K562 (cell line): ENCODE measurements around the gene DNAH10. TPM values are rescaled to one million over a fixed set of nuclear protein-coding genes. Genes with fewer than 3 reads are reported as not detected.

Experiments
- ATAC-seq: fragments of 200-7000 bp; cut with Tn5 transposase; 3 replicates; pipeline ENCODE4 v1.9.1; 2020; ENCODE audit warnings: moderate library complexity
- BruUV-seq: library from RNA; stranded (reverse); fragments of 400-500 nt; replicated peaks from 2 replicates; lab custom pipeline; 2021; lab: Mats Ljungman, UMichigan
- CTCF ChIA-PET: fragments of 300-600 bp; formaldehyde crosslinking; extraction: SDS; loops from one replicate; lab custom pipeline; 2021; ENCODE audit warnings: low intra/inter-chr PET ratio; lab: Yijun Ruan, JAX
- POLR2A ChIA-PET: fragments of 300-600, 350-650 bp; sonication (Branson Sonifier 250); formaldehyde crosslinking; extraction: SDS; loops from one replicate; lab custom pipeline; 2021; ENCODE audit warnings: antibody characterized with exemption, inconsistent platforms; lab: Yijun Ruan, JAX
- DNase-seq, 4 experiments: peaks; one replicate each; pipeline versions ENCODE4 v3.0.0 to v3.0.0-alpha.2; 2011 to 2018; ENCODE audit warnings: low spot score in 3 of 4, mixed read lengths in 3 of 4; ENCODE audit errors: extremely low read depth in 1 of 4
- FAIRE-seq: peaks from 2 replicates; lab custom pipeline; 2011; peaks lifted over from hg19 to GRCh38; lab: Jason Lieb, UNC
- H2AFZ ChIP-seq: 2 replicates; pipeline ENCODE4 v1.6.0; 2011; ENCODE audit warnings: low read depth, low read length, control low read depth, inconsistent platforms
- H3K27ac ChIP-seq: fragments of 200-600 bp; 3 replicates; pipeline ENCODE4 v1.8.0; 2011; ENCODE audit warnings: low read depth, mild to moderate bottlenecking, control low read depth, inconsistent platforms, low read length, moderate library complexity, mixed read lengths; ENCODE audit errors: extremely low read depth
- H3K27me3 ChIP-seq, 2 experiments: fragments of 300-600 bp in 1 of 2; 2 replicates in 1 of 2; 3 replicates in 1 of 2; pipeline versions ENCODE4 v1.6.0 to v1.8.0; 2011; ENCODE audit warnings: inconsistent platforms in 2 of 2, low read length in 2 of 2, mild to moderate bottlenecking in 1 of 2, mixed read lengths in 1 of 2, moderate library complexity in 1 of 2; ENCODE audit not compliant: control insufficient read depth in 2 of 2, insufficient read depth in 2 of 2
- H3K36me3 ChIP-seq: fragments of 300-600 bp; 3 replicates; pipeline ENCODE4 v1.8.0; 2011; ENCODE audit warnings: mild to moderate bottlenecking, low read length, inconsistent platforms; ENCODE audit not compliant: control insufficient read depth, insufficient read depth
- H3K4me1 ChIP-seq, 2 experiments: fragments of 200-600 bp in 1 of 2; replicated peaks in 1 of 2; 2 replicates in 1 of 2; 3 replicates in 1 of 2; pipeline versions ENCODE4 v1.5.1 to v1.8.0; 2011; ENCODE audit warnings: inconsistent platforms in 2 of 2, low read length in 2 of 2, mild to moderate bottlenecking in 1 of 2, mixed read lengths in 1 of 2, moderate library complexity in 1 of 2; ENCODE audit not compliant: control insufficient read depth in 2 of 2, insufficient read depth in 2 of 2
- H3K4me2 ChIP-seq: 2 replicates; pipeline ENCODE4 v1.6.1; 2011; ENCODE audit warnings: low read length, control low read depth, inconsistent platforms, mixed read lengths; ENCODE audit not compliant: insufficient read depth
- H3K4me3 ChIP-seq: fragments of 200-600 bp; sonication (generic), shearing (Covaris generic); 2 replicates; pipeline ENCODE4 v1.5.1; 2016; ENCODE audit warnings: control low read depth, inconsistent platforms
- H3K79me2 ChIP-seq: fragments of 200-600 bp; 3 replicates; pipeline ENCODE4 v1.8.0; 2011; ENCODE audit warnings: low read length, inconsistent platforms; ENCODE audit not compliant: control insufficient read depth, insufficient read depth
- H3K9ac ChIP-seq, 2 experiments: 2 replicates each; pipeline versions ENCODE4 v1.6.0 to v1.6.1; 2011; ENCODE audit warnings: low read depth in 2 of 2, low read length in 2 of 2, control low read depth in 1 of 2, inconsistent platforms in 1 of 2, mild to moderate bottlenecking in 1 of 2, mixed read lengths in 1 of 2; ENCODE audit not compliant: insufficient read depth in 1 of 2
- H3K9me1 ChIP-seq: one replicate; pipeline ENCODE4 v1.6.0; 2011; ENCODE audit warnings: inconsistent platforms, mild to moderate bottlenecking, low read length, moderate library complexity; ENCODE audit not compliant: control insufficient read depth, insufficient read depth
- H3K9me3 ChIP-seq: replicated peaks from 2 replicates; pipeline ENCODE4 v1.5.1; 2011; ENCODE audit warnings: low read depth, low read length, inconsistent platforms; ENCODE audit not compliant: control insufficient read depth, insufficient read depth
- H4K20me1 ChIP-seq: replicated peaks from 2 replicates; pipeline ENCODE4 v1.6.1; 2011; ENCODE audit warnings: low read length, inconsistent platforms, mixed read lengths; ENCODE audit not compliant: control insufficient read depth, insufficient read depth
- DACH1 ChIP-seq: fragments of 450-650 bp; IDR thresholded peaks from 2 replicates; pipeline ENCODE4 v1.6.1; 2018; ENCODE audit not compliant: partially characterized antibody
- DNMT1 ChIP-seq: fragments of 450-650 bp; IDR thresholded peaks from 2 replicates; pipeline ENCODE4 v1.6.1; 2016; ENCODE audit warnings: antibody characterized with exemption, mild to moderate bottlenecking
- FIP1L1 ChIP-seq: fragments of 200-400 bp; formaldehyde crosslinking; IDR thresholded peaks from 2 replicates; pipeline ENCODE4 v1.6.1; 2018; ENCODE audit warnings: mild to moderate bottlenecking, low read depth, low read length; ENCODE audit not compliant: poor library complexity, severe bottlenecking
- FOXJ3 ChIP-seq: sonication (generic); formaldehyde crosslinking; IDR thresholded peaks from 2 replicates; pipeline ENCODE4 v1.4.0; 2020; ENCODE audit warnings: mild to moderate bottlenecking, missing genetic modification reagents
- HMGN3 ChIP-seq: IDR thresholded peaks from 2 replicates; pipeline ENCODE4 v1.6.1; 2011; ENCODE audit warnings: borderline replicate concordance, low read depth, mild to moderate bottlenecking, mixed read lengths, low read length; ENCODE audit not compliant: insufficient read length; ENCODE audit errors: extremely low read depth
- HNRNPUL1 ChIP-seq: fragments of 200-400 bp; formaldehyde crosslinking; IDR thresholded peaks from 2 replicates; pipeline ENCODE4 v1.6.1; 2017; ENCODE audit warnings: low read length
- MEF2A ChIP-seq: IDR thresholded peaks from 2 replicates; pipeline ENCODE4 v1.6.1; 2011; ENCODE audit warnings: low read depth, mild to moderate bottlenecking, low read length, moderate library complexity; ENCODE audit not compliant: control insufficient read depth
- SPI1 ChIP-seq: IDR thresholded peaks from 2 replicates; pipeline ENCODE4 v1.6.1; 2011; ENCODE audit warnings: low read depth, low read length, control low read depth, borderline replicate concordance
- TARDBP ChIP-seq: fragments of 450-650 bp; IDR thresholded peaks from 2 replicates; pipeline ENCODE4 v1.6.1; 2016
- TEAD1 ChIP-seq, 2 experiments: fragments of 450-650 bp in 1 of 2; sonication (generic) in 1 of 2; formaldehyde crosslinking; IDR thresholded peaks; 2 replicates each; pipeline versions ENCODE4 v1.4.0 to v1.8.0; 2020 to 2022; ENCODE audit warnings: mild to moderate bottlenecking in 2 of 2, missing genetic modification reagents in 1 of 2
- ZFPM2 ChIP-seq: fragments of 250-450 bp; sonication (Bioruptor Pico); IDR thresholded peaks from 2 replicates; pipeline ENCODE4 v1.5.1; 2022; ENCODE audit warnings: mild to moderate bottlenecking
- ZNF780A ChIP-seq: fragments of 250-450 bp; sonication (Bioruptor Pico); IDR thresholded peaks from 2 replicates; pipeline ENCODE4 v1.5.0; 2021; ENCODE audit warnings: mild to moderate bottlenecking
- WGBS: fragments of 100-300 bp; shearing (Covaris generic); methylation state at CpG from one replicate; pipeline ENCODE4 v1.1.6; 2016; ENCODE audit warnings: low coverage, mixed read lengths; ENCODE audit not compliant: insufficient coverage; ENCODE audit errors: missing lambda C conversion rate; 5-methylcytosine and 5-hydroxymethylcytosine counted together
- in situ Hi-C: fragments of 300-500 bp; cut with MboI; formaldehyde crosslinking; loops from 4 replicates; pipeline ENCODE4 v1.15.0; 2018; ENCODE audit warnings: inconsistent platforms, mixed read lengths
- intact Hi-C: fragments of 100-400 bp; cut with micrococcal nuclease; formaldehyde crosslinking; loops from 2 replicates; pipeline ENCODE4 v1.14.2; 2022
- polyA plus RNA-seq, 8 experiments: library from polyadenylated mRNA; depleted of rRNA in 4 of 8; stranded (reverse) in 5 of 8; unstranded in 3 of 8; fragments of >200 nt; fragmentation: Nextera tagmentation in 2 of 8; fragmentation: Illumina TruSeq in 1 of 8; extraction: Ambion mirVana in 2 of 8; extraction: Trizol in 1 of 8; gene quantifications; 2 replicates each; pipeline versions ENCODE4 v1.2.1 to v1.2.3, GENCODE V29; 2011 to 2014; ENCODE audit warnings: inconsistent platforms in 1 of 8, missing spikeins in 1 of 8
- total RNA-seq, 7 experiments: library from RNA; depleted of rRNA in 6 of 7; stranded (reverse); fragments of >200 nt in 6 of 7; fragmentation: Illumina TruSeq in 2 of 7; extraction: Trizol in 2 of 7; gene quantifications; 2 replicates each; pipeline versions ENCODE4 v1.2.1 to v1.2.3, GENCODE V29; 2011 to 2021; ENCODE audit warnings: low replicate concordance in 1 of 7
- TF ChIP-seq, protein P1 (sequence below): sonication (generic); formaldehyde crosslinking; IDR thresholded peaks from 2 replicates; pipeline ENCODE4 v1.8.0; 2022; ENCODE audit warnings: missing genetic modification reagents, mild to moderate bottlenecking, moderate library complexity, borderline replicate concordance
- TF ChIP-seq, protein P2 (sequence below), 2 experiments: fragments of 450-650 bp in 1 of 2; sonication (generic) in 1 of 2; formaldehyde crosslinking in 1 of 2; IDR thresholded peaks in 1 of 2; conservative IDR thresholded peaks in 1 of 2; 2 replicates each; pipeline versions ENCODE4 v1.6.1 to v1.8.1; 2016 to 2023; ENCODE audit warnings: mild to moderate bottlenecking in 2 of 2, moderate library complexity in 2 of 2, inconsistent platforms in 1 of 2, missing genetic modification reagents in 1 of 2
- TF ChIP-seq, protein P3 (sequence below): fragments of 450-650 bp; IDR thresholded peaks from 2 replicates; pipeline ENCODE4 v1.6.1; 2014; ENCODE audit warnings: low read depth, mild to moderate bottlenecking, moderate library complexity, borderline replicate concordance

The DNAH10 gene
- total and polyA plus RNA-seq, 9 of the 15 experiments (the other 6 are each of a cell fraction or from before 2014, with no cell fraction given): 0.01 to 0.06 (median 0.04) TPM; not detected in 1

DNA sequence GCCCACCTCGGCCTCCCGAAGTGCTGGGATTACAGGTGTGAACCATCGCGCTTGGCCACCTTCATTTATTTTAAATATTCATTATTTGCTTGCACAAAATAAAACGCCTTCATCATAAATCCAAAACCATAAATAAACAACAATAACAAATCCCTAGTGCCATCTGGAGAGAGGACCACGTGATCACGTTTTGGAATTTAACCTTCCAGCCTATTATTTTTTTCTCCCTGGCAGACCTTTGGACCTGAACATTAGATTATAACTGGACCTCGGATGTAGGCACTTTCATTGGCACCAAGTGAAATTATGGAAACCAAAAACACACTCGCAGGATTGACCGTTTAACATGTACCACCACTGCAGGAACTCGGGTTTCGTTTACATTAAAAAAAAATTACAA is 2.0 kb downstream of the DNAH10 start:
- Histone ChIP-seq H3K79me2 (no peaks in the 10 kb centered on the region), H3K27me3 (no peaks in the 10 kb centered on the region), H3K27ac (no peak overlapping the region), H3K4me1 (no peaks in the 10 kb centered on the region), H3K4me2 (no peak overlapping the region), H3K9me1 (no peaks in the 10 kb centered on the region), H3K36me3 (peaks cover 13% of the 10 kb centered on the region; the same call in 1 of the 3 replicates), H3K4me3 (no peak overlapping the region), H4K20me1 (no peaks in the 10 kb centered on the region), H3K9ac (no peak overlapping the region), H3K9me3 (no peaks in the 10 kb centered on the region), H2AFZ (no peak overlapping the region)
- BruUV-seq: no TSS peak
- in situ Hi-C loops: no loop called here
- no peak for FAIRE-seq
- no peak for DNase-seq
- no peak for TF ChIP-seq DACH1
- no peak for TF ChIP-seq HMGN3
- no peak for TF ChIP-seq ZFPM2 (CRISPR knock-in tag)
- TF ChIP-seq, protein P1, sequence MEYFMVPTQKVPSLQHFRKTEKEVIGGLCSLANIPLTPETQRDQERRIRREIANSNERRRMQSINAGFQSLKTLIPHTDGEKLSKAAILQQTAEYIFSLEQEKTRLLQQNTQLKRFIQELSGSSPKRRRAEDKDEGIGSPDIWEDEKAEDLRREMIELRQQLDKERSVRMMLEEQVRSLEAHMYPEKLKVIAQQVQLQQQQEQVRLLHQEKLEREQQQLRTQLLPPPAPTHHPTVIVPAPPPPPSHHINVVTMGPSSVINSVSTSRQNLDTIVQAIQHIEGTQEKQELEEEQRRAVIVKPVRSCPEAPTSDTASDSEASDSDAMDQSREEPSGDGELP: no peak
- no peak for TF ChIP-seq ZNF780A
- no peak for TF ChIP-seq DNMT1
- no peak for TF ChIP-seq FOXJ3 (CRISPR knock-in tag)
- no peak for TF ChIP-seq TARDBP
- TF ChIP-seq HNRNPUL1: no peak
- TF ChIP-seq, protein P2, sequence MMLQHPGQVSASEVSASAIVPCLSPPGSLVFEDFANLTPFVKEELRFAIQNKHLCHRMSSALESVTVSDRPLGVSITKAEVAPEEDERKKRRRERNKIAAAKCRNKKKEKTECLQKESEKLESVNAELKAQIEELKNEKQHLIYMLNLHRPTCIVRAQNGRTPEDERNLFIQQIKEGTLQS (IDR thresholded peaks at IDR 0.05): no peak
- TF ChIP-seq, protein P2 (CRISPR knock-in tag; conservative IDR thresholded peaks at IDR 0.05): no peak
- TF ChIP-seq FIP1L1: no peak
- no peak for TF ChIP-seq SPI1
- TF ChIP-seq, protein P3, sequence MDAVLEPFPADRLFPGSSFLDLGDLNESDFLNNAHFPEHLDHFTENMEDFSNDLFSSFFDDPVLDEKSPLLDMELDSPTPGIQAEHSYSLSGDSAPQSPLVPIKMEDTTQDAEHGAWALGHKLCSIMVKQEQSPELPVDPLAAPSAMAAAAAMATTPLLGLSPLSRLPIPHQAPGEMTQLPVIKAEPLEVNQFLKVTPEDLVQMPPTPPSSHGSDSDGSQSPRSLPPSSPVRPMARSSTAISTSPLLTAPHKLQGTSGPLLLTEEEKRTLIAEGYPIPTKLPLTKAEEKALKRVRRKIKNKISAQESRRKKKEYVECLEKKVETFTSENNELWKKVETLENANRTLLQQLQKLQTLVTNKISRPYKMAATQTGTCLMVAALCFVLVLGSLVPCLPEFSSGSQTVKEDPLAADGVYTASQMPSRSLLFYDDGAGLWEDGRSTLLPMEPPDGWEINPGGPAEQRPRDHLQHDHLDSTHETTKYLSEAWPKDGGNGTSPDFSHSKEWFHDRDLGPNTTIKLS: no peak
- TF ChIP-seq MEF2A: no peak
- TF ChIP-seq TEAD1 (CRISPR knock-in tag; IDR thresholded peaks at IDR 0.05): no peak
- 52% methylated on average over 12 of the region's 12 CpGs for WGBS
- no peak for ATAC-seq
- intact Hi-C loops: no loop called here
- POLR2A ChIA-PET: no interaction called here
- CTCF ChIA-PET: no interaction called here
